Measurements from ENCODE around the gene TMCC3. TPM values are rescaled to one million over a fixed set of nuclear protein-coding genes. Genes with fewer than 3 reads are reported as not detected.

The TMCC3 gene
- total RNA-seq, 1 donor from 2014 or later, result 0.65 TPM

DNA sequence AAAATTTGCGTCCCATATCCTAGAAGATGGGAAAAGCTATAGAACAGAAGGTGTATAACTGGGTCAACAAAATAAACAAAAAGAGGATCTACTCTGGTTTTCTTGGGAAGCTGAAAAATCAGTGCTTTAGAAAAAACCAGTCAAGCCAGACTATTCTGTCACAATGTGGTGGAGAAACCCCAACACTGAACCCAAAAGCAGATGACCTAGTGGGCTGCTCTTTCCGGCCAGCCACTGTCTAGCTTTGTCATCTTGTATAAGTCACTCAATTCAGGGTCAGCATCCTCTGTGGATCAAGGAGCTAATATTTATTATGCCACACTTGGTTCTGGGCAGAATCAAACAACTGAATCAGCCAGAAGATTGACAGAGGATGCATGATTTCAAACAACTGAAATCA lies 26.6 kb upstream of the TMCC3 start:
- no peaks in the 10 kb centered on the region for H3K36me3 Mint-ChIP-seq (ENCODE audit: low read depth)
- no peaks in the 10 kb centered on the region for H3K4me1 Mint-ChIP-seq (ENCODE audit: low read depth)
- no peak overlapping the region for H3K27ac Mint-ChIP-seq (ENCODE audit: unreplicated experiment)
- DNase-seq (ENCODE audit: low spot score), result no peak
- TF ChIP-seq, protein P1, sequence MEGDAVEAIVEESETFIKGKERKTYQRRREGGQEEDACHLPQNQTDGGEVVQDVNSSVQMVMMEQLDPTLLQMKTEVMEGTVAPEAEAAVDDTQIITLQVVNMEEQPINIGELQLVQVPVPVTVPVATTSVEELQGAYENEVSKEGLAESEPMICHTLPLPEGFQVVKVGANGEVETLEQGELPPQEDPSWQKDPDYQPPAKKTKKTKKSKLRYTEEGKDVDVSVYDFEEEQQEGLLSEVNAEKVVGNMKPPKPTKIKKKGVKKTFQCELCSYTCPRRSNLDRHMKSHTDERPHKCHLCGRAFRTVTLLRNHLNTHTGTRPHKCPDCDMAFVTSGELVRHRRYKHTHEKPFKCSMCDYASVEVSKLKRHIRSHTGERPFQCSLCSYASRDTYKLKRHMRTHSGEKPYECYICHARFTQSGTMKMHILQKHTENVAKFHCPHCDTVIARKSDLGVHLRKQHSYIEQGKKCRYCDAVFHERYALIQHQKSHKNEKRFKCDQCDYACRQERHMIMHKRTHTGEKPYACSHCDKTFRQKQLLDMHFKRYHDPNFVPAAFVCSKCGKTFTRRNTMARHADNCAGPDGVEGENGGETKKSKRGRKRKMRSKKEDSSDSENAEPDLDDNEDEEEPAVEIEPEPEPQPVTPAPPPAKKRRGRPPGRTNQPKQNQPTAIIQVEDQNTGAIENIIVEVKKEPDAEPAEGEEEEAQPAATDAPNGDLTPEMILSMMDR (IDR thresholded peaks at IDR 0.05), result no peak
- peaks cover 10% of the 10 kb centered on the region for H3K27me3 Mint-ChIP-seq (ENCODE audit: low read depth)
- H3K9me3 Mint-ChIP-seq (ENCODE audit: low read depth), result no peaks in the 10 kb centered on the region
- no peak overlapping the region for H3K4me3 Mint-ChIP-seq (ENCODE audit: unreplicated experiment)

DNA sequence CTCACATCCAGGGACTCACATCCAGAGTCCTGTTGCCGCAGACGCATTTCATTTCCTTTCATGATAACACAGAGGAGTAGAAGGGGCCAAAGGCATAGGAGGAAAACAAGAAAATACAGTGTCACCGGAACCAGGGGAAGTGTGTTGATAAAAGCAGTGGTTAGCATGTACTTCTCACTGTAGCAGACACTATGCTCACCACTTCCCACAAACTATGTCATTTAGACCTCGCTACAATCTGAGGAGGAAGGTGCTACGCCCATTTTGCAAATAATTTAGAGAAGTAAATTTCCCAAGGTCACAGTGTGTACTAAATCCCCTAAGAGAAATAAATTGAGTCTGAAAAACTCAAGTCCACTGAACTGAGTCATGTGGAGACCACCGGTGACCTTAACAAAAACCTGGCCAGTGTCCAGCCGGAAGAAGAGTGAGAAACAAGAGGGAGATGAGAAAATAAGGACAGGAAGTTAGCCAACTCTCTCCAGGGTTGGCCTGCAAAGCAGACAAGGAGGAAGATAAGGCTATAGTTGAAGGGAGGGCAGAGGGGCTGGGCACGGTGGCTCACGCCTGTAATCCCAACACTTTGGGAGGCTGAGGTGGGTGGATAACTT lies 25.8 kb upstream of the TMCC3 start:
- DNase-seq (ENCODE audit: low spot score), result no peak
- Mint-ChIP-seq H3K27me3 (ENCODE audit: low read depth) (peaks cover 12% of the 10 kb centered on the region), H3K27ac (ENCODE audit: unreplicated experiment) (no peak overlapping the region), H3K36me3 (ENCODE audit: low read depth) (no peaks in the 10 kb centered on the region), H3K9me3 (ENCODE audit: low read depth) (no peaks in the 10 kb centered on the region), H3K4me3 (ENCODE audit: unreplicated experiment) (no peak overlapping the region), H3K4me1 (ENCODE audit: low read depth) (no peaks in the 10 kb centered on the region)
- TF ChIP-seq, protein P1 (IDR thresholded peaks at IDR 0.05), result no peak

GRCh38 chr12:94674835-94675234 lies 24.5 kb upstream of the TMCC3 start:
- H3K9me3 Mint-ChIP-seq (ENCODE audit: low read depth), result no peaks in the 10 kb centered on the region
- H3K4me1 Mint-ChIP-seq (ENCODE audit: low read depth), result no peaks in the 10 kb centered on the region
- H3K4me3 Mint-ChIP-seq (ENCODE audit: unreplicated experiment), result no peak overlapping the region
- TF ChIP-seq, protein P1 (IDR thresholded peaks at IDR 0.05), result no peak
- peaks cover 16% of the 10 kb centered on the region for H3K27me3 Mint-ChIP-seq (ENCODE audit: low read depth)
- H3K27ac Mint-ChIP-seq (ENCODE audit: unreplicated experiment), result no peak overlapping the region
- H3K36me3 Mint-ChIP-seq (ENCODE audit: low read depth), result no peaks in the 10 kb centered on the region
- no peak for DNase-seq (ENCODE audit: low spot score)

DNA sequence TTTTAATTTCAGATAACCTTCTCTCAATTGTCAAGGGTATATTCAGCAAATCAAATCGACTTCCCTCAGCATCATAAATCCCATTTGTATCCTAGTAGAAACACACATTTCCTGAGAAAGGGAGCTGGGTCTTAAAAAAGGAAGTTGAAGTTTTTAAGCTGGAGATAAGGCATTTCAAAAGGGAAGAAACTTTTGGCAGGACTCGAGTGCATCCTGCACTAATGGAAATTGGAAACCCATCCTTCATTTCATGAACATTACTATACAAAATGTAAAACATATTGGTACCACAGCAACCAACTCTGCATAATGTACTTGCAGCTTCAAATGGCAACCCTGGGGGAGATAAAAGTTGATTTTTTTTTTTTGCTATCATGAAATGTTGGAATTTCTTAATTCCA lies 23.7 kb upstream of the TMCC3 start:
- Mint-ChIP-seq H3K4me1 (ENCODE audit: low read depth) (no peaks in the 10 kb centered on the region), H3K27ac (ENCODE audit: unreplicated experiment) (no peak overlapping the region), H3K9me3 (ENCODE audit: low read depth) (no peaks in the 10 kb centered on the region), H3K27me3 (ENCODE audit: low read depth) (peaks cover 17% of the 10 kb centered on the region), H3K4me3 (ENCODE audit: unreplicated experiment) (no peak overlapping the region), H3K36me3 (ENCODE audit: low read depth) (no peaks in the 10 kb centered on the region)
- DNase-seq (ENCODE audit: low spot score), result no peak
- TF ChIP-seq, protein P1 (IDR thresholded peaks at IDR 0.05), result no peak

DNA sequence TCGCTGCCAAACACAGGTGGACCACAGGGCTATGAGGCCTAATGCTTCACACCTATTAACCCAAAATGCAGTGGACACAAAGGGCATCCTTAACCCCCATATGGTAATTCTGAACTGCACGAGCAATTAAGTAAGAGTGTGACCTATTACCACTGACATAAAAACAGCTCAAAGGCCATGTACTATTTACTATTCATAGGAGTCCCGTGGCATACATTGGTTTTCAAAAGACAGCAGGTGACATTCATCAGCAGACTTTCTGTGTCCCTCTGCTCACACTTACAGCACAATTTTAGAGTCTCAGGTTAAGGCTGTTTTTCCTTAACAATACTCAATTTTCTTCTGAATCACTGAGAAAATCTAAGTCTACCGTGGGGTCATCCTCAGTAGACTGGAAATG lies 23.1 kb upstream of the TMCC3 start:
- Mint-ChIP-seq H3K4me1 (ENCODE audit: low read depth) (no peaks in the 10 kb centered on the region), H3K36me3 (ENCODE audit: low read depth) (no peaks in the 10 kb centered on the region), H3K27me3 (ENCODE audit: low read depth) (peaks cover 17% of the 10 kb centered on the region), H3K27ac (ENCODE audit: unreplicated experiment) (no peak overlapping the region), H3K4me3 (ENCODE audit: unreplicated experiment) (no peak overlapping the region), H3K9me3 (ENCODE audit: low read depth) (no peaks in the 10 kb centered on the region)
- no peak for DNase-seq (ENCODE audit: low spot score)
- TF ChIP-seq, protein P1 (IDR thresholded peaks at IDR 0.05), result no peak
